Skeletal muscle tissue (tissue), 4 donors: ENCODE results near the gene DYSF. TPM values are rescaled to one million over a fixed set of nuclear protein-coding genes. Genes with fewer than 3 reads are reported as not detected.
A peak's percentile ranks its signal among the peaks of the same experiment; 100 is the strongest.

ENCODE experiments used
- H3K27ac ChIP-seq: one replicate; pipeline ENCODE4 v1.7.0; 2013; ENCODE audit warnings: mild to moderate bottlenecking, low read depth, low read length, inconsistent platforms
- H3K27me3 ChIP-seq, 3 donors: one replicate each; pipeline ENCODE4 v1.7.0; 2013; ENCODE audit warnings: low read length in 3 of 3; ENCODE audit not compliant: control insufficient read depth in 3 of 3, insufficient read depth in 3 of 3
- H3K36me3 ChIP-seq, 3 donors: one replicate each; pipeline ENCODE4 v1.7.0; 2013; ENCODE audit warnings: low read length in 3 of 3; ENCODE audit not compliant: control insufficient read depth in 3 of 3, insufficient read depth in 3 of 3
- H3K4me1 ChIP-seq, 3 donors: one replicate each; pipeline ENCODE4 v1.7.0; 2013; ENCODE audit warnings: low read length in 3 of 3, mild to moderate bottlenecking in 3 of 3; ENCODE audit not compliant: control insufficient read depth in 3 of 3, insufficient read depth in 3 of 3
- H3K4me3 ChIP-seq, 3 donors: one replicate each; pipeline ENCODE4 v1.7.0; 2013; ENCODE audit warnings: low read length in 3 of 3
- H3K9ac ChIP-seq, 3 donors: one replicate each; pipeline ENCODE4 v1.7.0; 2013; ENCODE audit warnings: low read length in 3 of 3, mild to moderate bottlenecking in 3 of 3, moderate library complexity in 2 of 3, low read depth in 1 of 3
- H3K9me3 ChIP-seq, 3 donors: one replicate each; pipeline ENCODE4 v1.7.0; 2013; ENCODE audit warnings: low read length in 3 of 3; ENCODE audit not compliant: control insufficient read depth in 3 of 3
- total RNA-seq: library from RNA; depleted of rRNA; stranded (reverse); fragments of >200 nt; gene quantifications from one replicate; pipeline ENCODE4 v1.2.3, GENCODE V29; 2014
- donor health status: Osteomylitis.

The DYSF gene
- total RNA-seq, 1 donor from 2014 or later, result 88.7 TPM

GRCh38 chr2:71462056-71462605 is 8.8 kb downstream of the DYSF start:
- peak overlapping the region in 1 of 3 donors; percentile 50 for H3K9ac ChIP-seq

DNA sequence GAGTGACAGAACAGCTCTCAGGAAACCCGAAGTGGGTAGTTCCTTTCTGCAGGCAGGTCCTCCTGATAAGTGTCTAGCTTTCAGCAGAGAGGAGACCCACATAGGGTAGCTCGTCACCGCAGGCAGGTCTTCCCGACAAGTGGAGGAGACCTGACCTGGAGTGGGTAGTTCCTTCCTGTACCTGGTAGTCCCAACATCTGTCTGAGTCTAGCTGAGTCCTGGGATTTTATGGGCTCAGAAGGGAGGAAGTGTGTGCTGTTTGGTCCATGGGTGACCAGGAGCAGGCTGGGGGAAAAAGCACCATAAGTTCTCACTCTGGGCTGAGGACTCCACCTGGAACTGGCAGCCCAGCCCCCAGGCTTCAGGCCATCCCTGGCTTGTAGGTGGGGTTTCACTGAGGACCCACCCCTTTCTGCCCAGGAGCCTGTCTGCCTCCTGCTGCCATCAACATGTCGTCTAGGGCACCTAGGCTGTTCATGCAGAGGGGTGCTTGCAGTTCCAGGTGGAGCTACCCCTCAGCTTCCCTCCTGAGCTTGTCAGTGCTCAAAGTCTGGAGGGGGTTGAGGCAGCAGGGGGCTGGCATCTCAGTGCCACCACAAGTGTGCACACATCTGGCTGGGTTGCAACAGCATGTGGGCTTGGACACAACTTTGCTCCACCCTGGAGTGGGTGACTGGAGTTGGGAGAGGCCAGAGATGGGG is 9.4 kb downstream of the DYSF start:
- no peak overlapping the region for H3K4me3 ChIP-seq
- H3K27ac ChIP-seq, result peak overlapping the region; percentile 97
- H3K4me1 ChIP-seq, result peaks cover 82 to 99% (median 87%) of the 10 kb centered on the region in 3 donors
- H3K9ac ChIP-seq, result no peak overlapping the region
- H3K9me3 ChIP-seq, result no peaks in the 10 kb centered on the region
- peaks cover 0 to 3% (median 0%) of the 10 kb centered on the region in 3 donors for H3K27me3 ChIP-seq
- H3K36me3 ChIP-seq, result peaks cover 0 to under 1% (median 0%) of the 10 kb centered on the region in 3 donors

More at GRCh38 chr2:71462056-71462605, 8.8 kb downstream of the DYSF start:
- no peaks in the 10 kb centered on the region for H3K9me3 ChIP-seq
- peaks cover 83 to 99% (median 88%) of the 10 kb centered on the region in 3 donors for H3K4me1 ChIP-seq
- peaks cover 0 to 7% (median 0%) of the 10 kb centered on the region in 3 donors for H3K36me3 ChIP-seq
- peaks cover 0 to 3% (median 0%) of the 10 kb centered on the region in 3 donors for H3K27me3 ChIP-seq
- H3K27ac ChIP-seq, result no peak overlapping the region
- H3K4me3 ChIP-seq, result no peak overlapping the region

DNA sequence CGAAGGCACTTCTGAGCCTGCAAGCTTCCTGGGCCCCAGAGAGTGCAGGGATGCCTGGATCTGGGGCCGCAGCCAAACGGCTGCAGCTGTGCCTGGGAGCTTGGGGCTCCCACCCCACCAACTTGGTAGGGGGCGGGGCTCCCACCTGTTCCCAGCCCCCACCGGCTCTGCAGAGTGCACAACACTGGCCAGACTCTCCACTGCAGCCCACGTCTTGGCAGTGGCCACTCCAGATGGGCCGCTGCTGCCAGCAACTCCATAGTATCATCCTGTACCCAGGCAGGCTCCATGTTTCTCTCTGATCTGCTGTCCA is 9.9 kb downstream of the DYSF start:
- peaks cover 80 to 99% (median 87%) of the 10 kb centered on the region in 3 donors for H3K4me1 ChIP-seq
- no peaks in the 10 kb centered on the region for H3K36me3 ChIP-seq
- H3K27me3 ChIP-seq, result peaks cover 0 to 3% (median 0%) of the 10 kb centered on the region in 3 donors
- H3K9ac ChIP-seq, result no peak overlapping the region
- H3K27ac ChIP-seq, result peak overlapping the region; percentile 97
- no peaks in the 10 kb centered on the region for H3K9me3 ChIP-seq
- no peak overlapping the region for H3K4me3 ChIP-seq

- Histone ChIP-seq H3K27ac (peak overlapping the region; percentile 97), H3K4me3 (no peak overlapping the region), H3K9me3 (no peaks in the 10 kb centered on the region), H3K27me3 (peaks cover 0 to 3% (median 0%) of the 10 kb centered on the region in 3 donors), H3K36me3 (no peaks in the 10 kb centered on the region), H3K9ac (no peak overlapping the region), H3K4me1 (peaks cover 80 to 99% (median 87%) of the 10 kb centered on the region in 3 donors)
Observed at GRCh38 chr2:71464389-71464788, 11.0 kb downstream of the DYSF start.

DNA sequence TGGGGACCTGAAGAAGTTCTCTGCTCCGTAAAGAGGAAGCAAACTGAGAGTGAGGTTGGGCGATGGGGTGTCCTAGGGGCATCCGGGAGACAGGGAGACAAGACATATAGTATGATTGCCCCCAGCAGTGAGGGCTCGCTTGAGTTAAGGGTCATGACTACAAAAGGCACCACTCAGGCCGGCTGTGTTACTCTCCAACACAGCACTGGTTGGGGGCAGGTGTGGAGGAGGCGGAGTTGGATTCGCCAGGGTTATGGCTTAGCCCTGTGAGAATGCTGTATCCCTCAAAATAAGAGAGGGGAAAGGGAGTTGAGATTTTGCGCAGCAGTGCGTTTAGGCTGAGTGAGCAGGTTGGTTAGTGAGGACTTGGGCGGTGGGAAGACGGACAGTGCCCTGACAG is 12.0 kb downstream of the DYSF start:
- Histone ChIP-seq H3K27ac (peak overlapping the region; percentile 97), H3K36me3 (no peaks in the 10 kb centered on the region), H3K9me3 (no peaks in the 10 kb centered on the region), H3K9ac (peak overlapping the region in 1 of 3 donors; percentile 92), H3K4me3 (peak overlapping the region in 2 of 3 donors; percentile 24 to 87), H3K4me1 (peaks cover 80 to 96% (median 84%) of the 10 kb centered on the region in 3 donors), H3K27me3 (peaks cover 0 to 3% (median 0%) of the 10 kb centered on the region in 3 donors)

- Histone ChIP-seq H3K27ac (peak overlapping the region; percentile 97), H3K9me3 (no peaks in the 10 kb centered on the region), H3K27me3 (peaks cover 0 to 3% (median 0%) of the 10 kb centered on the region in 3 donors), H3K4me1 (peaks cover 78 to 91% (median 78%) of the 10 kb centered on the region in 3 donors), H3K4me3 (peak overlapping the region; percentile 85 to 89 (median 87)), H3K9ac (peak overlapping the region; percentile 79 to 95 (median 92)), H3K36me3 (no peaks in the 10 kb centered on the region)
Observed at GRCh38 chr2:71465961-71466300, 12.6 kb downstream of the DYSF start.

DNA sequence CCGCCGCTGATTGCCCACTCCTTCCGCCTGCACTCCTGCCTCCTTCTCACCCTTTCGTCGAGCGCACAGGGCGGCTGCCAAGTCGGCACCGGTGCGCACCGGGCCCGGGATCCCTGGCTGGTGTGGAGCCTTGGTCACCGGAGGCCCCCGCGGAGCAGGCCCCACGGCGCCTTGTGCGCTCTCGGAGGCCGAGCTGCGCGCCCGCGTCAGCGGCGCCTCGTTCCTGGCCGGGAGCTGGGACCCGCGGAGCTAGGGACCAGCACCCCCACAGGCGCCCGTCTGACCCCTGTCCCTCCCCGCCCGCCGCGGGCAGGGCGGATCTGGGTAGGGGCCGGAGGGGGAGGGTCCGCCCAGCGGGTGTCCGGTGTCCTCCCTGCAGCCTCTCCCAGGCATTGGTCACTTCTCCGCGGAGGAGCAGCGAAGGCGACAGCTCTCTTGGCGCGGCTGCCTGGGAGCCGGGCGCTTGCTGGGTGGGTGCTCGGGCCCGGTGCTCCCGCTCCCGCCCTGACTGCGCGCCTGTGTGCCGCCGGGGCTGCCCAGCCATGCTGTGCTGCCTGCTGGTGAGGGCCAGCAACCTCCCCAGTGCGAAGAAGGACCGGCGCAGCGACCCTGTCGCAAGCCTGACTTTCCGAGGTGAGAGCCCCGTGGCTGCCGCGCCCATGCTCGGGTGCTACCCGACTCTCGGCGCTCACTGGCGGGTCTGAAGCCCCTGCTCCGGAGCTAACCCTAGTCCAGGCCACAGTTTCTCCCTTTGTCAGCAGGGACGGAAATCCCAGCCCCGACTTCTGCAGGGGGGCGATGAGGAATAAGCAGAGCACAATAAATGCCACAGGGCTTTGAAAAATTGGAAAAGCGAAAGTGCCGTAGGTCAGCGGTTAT is 13.2 kb downstream of the DYSF start:
- H3K36me3 ChIP-seq, result no peaks in the 10 kb centered on the region
- peak overlapping the region; percentile 79 to 95 (median 92) for H3K9ac ChIP-seq
- H3K9me3 ChIP-seq, result no peaks in the 10 kb centered on the region
- peak overlapping the region; percentile 85 to 89 (median 87) for H3K4me3 ChIP-seq
- peak overlapping the region; percentile 97 for H3K27ac ChIP-seq
- H3K27me3 ChIP-seq, result peaks cover 0 to 3% (median 0%) of the 10 kb centered on the region in 3 donors
- peaks cover 73 to 85% (median 76%) of the 10 kb centered on the region in 3 donors for H3K4me1 ChIP-seq

DNA sequence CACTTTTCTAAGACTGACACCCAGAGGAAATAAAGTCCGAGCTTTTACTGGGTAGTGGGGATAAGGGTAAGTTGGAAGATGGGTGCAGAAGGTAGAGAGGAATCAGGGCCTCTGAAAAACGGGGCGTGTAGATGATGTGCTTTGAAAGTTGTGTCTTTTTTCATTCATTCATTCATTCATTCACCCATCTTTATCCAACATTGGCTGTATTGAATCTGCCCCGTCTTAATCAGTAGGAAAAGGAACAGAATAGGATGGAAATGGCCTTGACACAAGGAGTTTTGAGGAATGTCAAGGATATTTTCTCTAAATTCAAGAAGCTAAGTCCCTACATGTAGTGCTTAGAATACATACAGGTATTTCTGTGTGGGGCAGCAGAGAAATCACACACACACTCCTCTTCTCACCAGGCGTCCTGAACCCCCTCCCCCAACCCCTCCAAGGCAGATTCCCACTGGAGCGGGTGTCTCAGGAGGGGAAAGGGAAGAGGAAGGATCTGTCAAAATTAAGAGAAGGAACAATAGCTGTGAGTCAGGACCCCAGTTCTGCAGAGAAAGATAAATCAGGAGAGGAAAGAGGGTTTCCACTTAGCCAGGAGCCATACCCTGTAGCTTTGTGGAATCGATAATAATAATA is 13.9 kb downstream of the DYSF start:
- Histone ChIP-seq H3K9ac (peak overlapping the region; percentile 79 to 95 (median 92)), H3K27ac (peak overlapping the region; percentile 97), H3K36me3 (peaks cover 0 to 3% (median 0%) of the 10 kb centered on the region in 3 donors), H3K27me3 (peaks cover 0 to 3% (median 0%) of the 10 kb centered on the region in 3 donors), H3K9me3 (no peaks in the 10 kb centered on the region), H3K4me3 (peak overlapping the region; percentile 85 to 89 (median 87)), H3K4me1 (peaks cover 65 to 78% (median 70%) of the 10 kb centered on the region in 3 donors)

- Histone ChIP-seq H3K36me3 (peaks cover 0 to 3% (median 0%) of the 10 kb centered on the region in 3 donors), H3K27me3 (peaks cover 0 to 3% (median 0%) of the 10 kb centered on the region in 3 donors), H3K9me3 (no peaks in the 10 kb centered on the region), H3K9ac (peak overlapping the region; percentile 52 to 92 (median 76)), H3K27ac (peak overlapping the region; percentile 97), H3K4me1 (peaks cover 54 to 73% (median 64%) of the 10 kb centered on the region in 3 donors), H3K4me3 (peak overlapping the region; percentile 41 to 64 (median 57))
Observed at GRCh38 chr2:71468279-71469015, 15.1 kb downstream of the DYSF start.
